HepG2 (cell line): ENCODE results near the gene MBLAC1. TPM values are rescaled to one million over a fixed set of nuclear protein-coding genes. Genes with fewer than 3 reads are reported as not detected.
A peak's percentile ranks its signal among the peaks of the same experiment; 100 is the strongest.

Source experiments
- ADNP ChIP-seq: sonication (generic); formaldehyde crosslinking; IDR thresholded peaks from 2 replicates; pipeline ENCODE4 v1.4.0; 2020; ENCODE audit warnings: missing genetic modification reagents
- ATF7-NPFF ChIP-seq: sonication (generic); formaldehyde crosslinking; IDR thresholded peaks from 2 replicates; pipeline ENCODE4 v1.8.1; 2023; ENCODE audit warnings: mild to moderate bottlenecking, low read depth, missing genetic modification reagents, moderate library complexity
- GATAD2A ChIP-seq: IDR thresholded peaks from 2 replicates; pipeline ENCODE4 v1.6.1; 2016
- ISL2 ChIP-seq: sonication (generic); formaldehyde crosslinking; IDR thresholded peaks from 2 replicates; pipeline ENCODE4 v1.5.0; 2020; ENCODE audit warnings: missing genetic modification reagents
- MAFK ChIP-seq, 2 experiments: IDR thresholded peaks in 1 of 2; conservative IDR thresholded peaks in 1 of 2; 2 replicates each; pipeline ENCODE4 v1.6.1; 2011; ENCODE audit warnings: improper control_type of control experiment in 2 of 2, low read length in 2 of 2
- NR2F2 ChIP-seq: IDR thresholded peaks from 2 replicates; pipeline ENCODE4 v1.6.1; 2012; ENCODE audit warnings: low read depth, inconsistent platforms, borderline replicate concordance
- NRL ChIP-seq: sonication (generic); formaldehyde crosslinking; IDR thresholded peaks from 2 replicates; pipeline ENCODE4 v1.5.0; 2020; ENCODE audit warnings: missing genetic modification reagents, mild to moderate bottlenecking, moderate library complexity, borderline replicate concordance
- POGZ ChIP-seq: sonication (generic); formaldehyde crosslinking; IDR thresholded peaks from 2 replicates; pipeline ENCODE4 v1.4.0; 2020; ENCODE audit warnings: mild to moderate bottlenecking, missing genetic modification reagents
- RARA ChIP-seq: IDR thresholded peaks from 2 replicates; pipeline ENCODE4 v1.6.1; 2016; ENCODE audit warnings: missing genetic modification reagents, missing compliant biosample characterization
- REL ChIP-seq: sonication (generic); formaldehyde crosslinking; conservative IDR thresholded peaks from 2 replicates; pipeline ENCODE4 v1.8.0; 2022; ENCODE audit warnings: mild to moderate bottlenecking, missing genetic modification reagents, moderate library complexity
- SMARCC2 ChIP-seq: fragments of 450-650 bp; IDR thresholded peaks from 2 replicates; pipeline ENCODE4 v1.6.1; 2017; ENCODE audit warnings: antibody characterized with exemption, mild to moderate bottlenecking
- TOE1 ChIP-seq: sonication (generic); formaldehyde crosslinking; IDR thresholded peaks from 2 replicates; pipeline ENCODE4 v1.4.0; 2020; ENCODE audit warnings: mild to moderate bottlenecking, missing genetic modification reagents
- TSC22D2 ChIP-seq: sonication (generic); formaldehyde crosslinking; IDR thresholded peaks from 2 replicates; pipeline ENCODE4 v1.5.1; 2020; ENCODE audit warnings: missing genetic modification reagents, mild to moderate bottlenecking, borderline replicate concordance
- ZBTB38 ChIP-seq: sonication (generic); formaldehyde crosslinking; IDR thresholded peaks from 2 replicates; pipeline ENCODE4 v1.5.1; 2020; ENCODE audit warnings: mild to moderate bottlenecking, missing genetic modification reagents
- ZFYVE20 ChIP-seq: sonication (generic); formaldehyde crosslinking; IDR thresholded peaks from 2 replicates; pipeline ENCODE4 v1.8.0; 2023; ENCODE audit warnings: low read depth, mild to moderate bottlenecking, moderate library complexity, missing genetic modification reagents, borderline replicate concordance
- ZNF205 ChIP-seq: IDR thresholded peaks from 2 replicates; pipeline ENCODE4 v1.6.1; 2018; ENCODE audit warnings: missing biosample characterization, missing genetic modification reagents
- ZNF256 ChIP-seq: sonication (generic); formaldehyde crosslinking; conservative IDR thresholded peaks from 2 replicates; pipeline ENCODE4 v1.4.0; 2020; ENCODE audit warnings: missing genetic modification reagents
- ZNF282 ChIP-seq: fragments of 450-650 bp; IDR thresholded peaks from 2 replicates; pipeline ENCODE4 v1.6.1; 2018; ENCODE audit not compliant: partially characterized antibody
- ZNF33A ChIP-seq: sonication (generic); formaldehyde crosslinking; IDR thresholded peaks from 2 replicates; pipeline ENCODE4 v1.5.1; 2020; ENCODE audit warnings: missing genetic modification reagents, mild to moderate bottlenecking, moderate library complexity, borderline replicate concordance
- ZNF484 ChIP-seq: sonication (generic); formaldehyde crosslinking; IDR thresholded peaks from 2 replicates; pipeline ENCODE4 v1.5.1; 2020; ENCODE audit warnings: mild to moderate bottlenecking, low read depth, missing genetic modification reagents, borderline replicate concordance
- polyA plus RNA-seq, 8 experiments: library from polyadenylated mRNA; depleted of rRNA in 3 of 8; stranded (reverse) in 7 of 8; unstranded in 1 of 8; fragments of >200 nt; fragmentation: Illumina TruSeq in 4 of 8; extraction: Trizol in 4 of 8; gene quantifications; 2 replicates each; pipeline versions ENCODE4 v1.2.1 to v1.2.3, GENCODE V29; 2011 to 2016; ENCODE audit warnings: low read depth in 4 of 8, missing spikeins in 1 of 8, mixed read lengths in 1 of 8; ENCODE audit not compliant: insufficient read depth in 1 of 8
- total RNA-seq, 5 experiments: library from RNA; depleted of rRNA; stranded (reverse); fragments of >200 nt; fragmentation: Illumina TruSeq; extraction: Trizol; gene quantifications; 2 replicates each; pipeline ENCODE4 v1.2.3, GENCODE V29; 2016; ENCODE audit warnings: low read depth in 1 of 5
- TF ChIP-seq, protein P1 (sequence below): sonication (generic); formaldehyde crosslinking; IDR thresholded peaks from 2 replicates; pipeline ENCODE4 v1.4.0; 2020; ENCODE audit warnings: mild to moderate bottlenecking, missing genetic modification reagents
- TF ChIP-seq, protein P2 (sequence below): sonication (generic); formaldehyde crosslinking; IDR thresholded peaks from 2 replicates; pipeline ENCODE4 v1.5.0; 2020; ENCODE audit warnings: missing genetic modification reagents
- TF ChIP-seq, protein P3 (sequence below): sonication (generic); formaldehyde crosslinking; IDR thresholded peaks from 2 replicates; pipeline ENCODE4 v1.4.0; 2020; ENCODE audit warnings: missing genetic modification reagents

Gene MBLAC1
- total and polyA plus RNA-seq, 2 of the 13 experiments (the other 11 are each of a cell fraction or from before 2014, with no cell fraction given) = 0.79 to 2.1 TPM

DNA sequence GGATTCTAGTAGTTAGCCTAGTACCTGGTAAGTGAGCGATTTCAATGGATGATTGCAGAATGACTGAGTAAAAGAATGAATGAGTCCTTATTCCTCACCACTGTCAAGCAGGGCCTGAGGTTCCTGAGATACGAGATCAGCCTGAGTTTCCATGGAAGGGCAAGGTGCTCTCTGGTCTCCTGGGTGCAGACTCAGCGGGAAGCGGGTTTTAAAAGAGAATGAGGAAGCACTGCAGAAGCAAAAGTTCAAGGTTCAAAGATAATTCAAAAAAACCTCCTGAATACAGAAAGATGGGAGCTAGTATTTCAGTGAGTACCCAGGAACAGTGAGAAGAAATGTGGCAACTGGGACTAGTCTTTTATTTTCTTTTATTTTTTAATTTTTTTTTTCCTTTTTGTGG, 49.6 kb upstream of the MBLAC1 start (continued):
- TF ChIP-seq, protein P1, sequence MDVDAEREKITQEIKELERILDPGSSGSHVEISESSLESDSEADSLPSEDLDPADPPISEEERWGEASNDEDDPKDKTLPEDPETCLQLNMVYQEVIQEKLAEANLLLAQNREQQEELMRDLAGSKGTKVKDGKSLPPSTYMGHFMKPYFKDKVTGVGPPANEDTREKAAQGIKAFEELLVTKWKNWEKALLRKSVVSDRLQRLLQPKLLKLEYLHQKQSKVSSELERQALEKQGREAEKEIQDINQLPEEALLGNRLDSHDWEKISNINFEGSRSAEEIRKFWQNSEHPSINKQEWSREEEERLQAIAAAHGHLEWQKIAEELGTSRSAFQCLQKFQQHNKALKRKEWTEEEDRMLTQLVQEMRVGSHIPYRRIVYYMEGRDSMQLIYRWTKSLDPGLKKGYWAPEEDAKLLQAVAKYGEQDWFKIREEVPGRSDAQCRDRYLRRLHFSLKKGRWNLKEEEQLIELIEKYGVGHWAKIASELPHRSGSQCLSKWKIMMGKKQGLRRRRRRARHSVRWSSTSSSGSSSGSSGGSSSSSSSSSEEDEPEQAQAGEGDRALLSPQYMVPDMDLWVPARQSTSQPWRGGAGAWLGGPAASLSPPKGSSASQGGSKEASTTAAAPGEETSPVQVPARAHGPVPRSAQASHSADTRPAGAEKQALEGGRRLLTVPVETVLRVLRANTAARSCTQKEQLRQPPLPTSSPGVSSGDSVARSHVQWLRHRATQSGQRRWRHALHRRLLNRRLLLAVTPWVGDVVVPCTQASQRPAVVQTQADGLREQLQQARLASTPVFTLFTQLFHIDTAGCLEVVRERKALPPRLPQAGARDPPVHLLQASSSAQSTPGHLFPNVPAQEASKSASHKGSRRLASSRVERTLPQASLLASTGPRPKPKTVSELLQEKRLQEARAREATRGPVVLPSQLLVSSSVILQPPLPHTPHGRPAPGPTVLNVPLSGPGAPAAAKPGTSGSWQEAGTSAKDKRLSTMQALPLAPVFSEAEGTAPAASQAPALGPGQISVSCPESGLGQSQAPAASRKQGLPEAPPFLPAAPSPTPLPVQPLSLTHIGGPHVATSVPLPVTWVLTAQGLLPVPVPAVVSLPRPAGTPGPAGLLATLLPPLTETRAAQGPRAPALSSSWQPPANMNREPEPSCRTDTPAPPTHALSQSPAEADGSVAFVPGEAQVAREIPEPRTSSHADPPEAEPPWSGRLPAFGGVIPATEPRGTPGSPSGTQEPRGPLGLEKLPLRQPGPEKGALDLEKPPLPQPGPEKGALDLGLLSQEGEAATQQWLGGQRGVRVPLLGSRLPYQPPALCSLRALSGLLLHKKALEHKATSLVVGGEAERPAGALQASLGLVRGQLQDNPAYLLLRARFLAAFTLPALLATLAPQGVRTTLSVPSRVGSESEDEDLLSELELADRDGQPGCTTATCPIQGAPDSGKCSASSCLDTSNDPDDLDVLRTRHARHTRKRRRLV (CRISPR knock-in tag) = no peak
- no peak for TF ChIP-seq RARA
- no peak for TF ChIP-seq ZNF484
- TF ChIP-seq REL (CRISPR knock-in tag) = no peak
- no peak for TF ChIP-seq NRL (CRISPR knock-in tag)
- 0 out of 2 replicates have a peak, but pooled peaks have one; percentile 24 for TF ChIP-seq ZBTB38 (CRISPR knock-in tag)
- no peak for TF ChIP-seq ZFYVE20 (CRISPR knock-in tag)
- no peak for TF ChIP-seq ATF7-NPFF
- TF ChIP-seq ADNP (CRISPR knock-in tag) = no peak
- no peak for TF ChIP-seq GATAD2A
- TF ChIP-seq SMARCC2 = no peak
- TF ChIP-seq, protein P2, sequence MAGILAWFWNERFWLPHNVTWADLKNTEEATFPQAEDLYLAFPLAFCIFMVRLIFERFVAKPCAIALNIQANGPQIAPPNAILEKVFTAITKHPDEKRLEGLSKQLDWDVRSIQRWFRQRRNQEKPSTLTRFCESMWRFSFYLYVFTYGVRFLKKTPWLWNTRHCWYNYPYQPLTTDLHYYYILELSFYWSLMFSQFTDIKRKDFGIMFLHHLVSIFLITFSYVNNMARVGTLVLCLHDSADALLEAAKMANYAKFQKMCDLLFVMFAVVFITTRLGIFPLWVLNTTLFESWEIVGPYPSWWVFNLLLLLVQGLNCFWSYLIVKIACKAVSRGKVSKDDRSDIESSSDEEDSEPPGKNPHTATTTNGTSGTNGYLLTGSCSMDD (CRISPR knock-in tag) = no peak
- no peak for TF ChIP-seq ISL2 (CRISPR knock-in tag)
- no peak for TF ChIP-seq ZNF256 (CRISPR knock-in tag)
- TF ChIP-seq POGZ (CRISPR knock-in tag) = no peak
- no peak for TF ChIP-seq ZNF205
- TF ChIP-seq, protein P3, sequence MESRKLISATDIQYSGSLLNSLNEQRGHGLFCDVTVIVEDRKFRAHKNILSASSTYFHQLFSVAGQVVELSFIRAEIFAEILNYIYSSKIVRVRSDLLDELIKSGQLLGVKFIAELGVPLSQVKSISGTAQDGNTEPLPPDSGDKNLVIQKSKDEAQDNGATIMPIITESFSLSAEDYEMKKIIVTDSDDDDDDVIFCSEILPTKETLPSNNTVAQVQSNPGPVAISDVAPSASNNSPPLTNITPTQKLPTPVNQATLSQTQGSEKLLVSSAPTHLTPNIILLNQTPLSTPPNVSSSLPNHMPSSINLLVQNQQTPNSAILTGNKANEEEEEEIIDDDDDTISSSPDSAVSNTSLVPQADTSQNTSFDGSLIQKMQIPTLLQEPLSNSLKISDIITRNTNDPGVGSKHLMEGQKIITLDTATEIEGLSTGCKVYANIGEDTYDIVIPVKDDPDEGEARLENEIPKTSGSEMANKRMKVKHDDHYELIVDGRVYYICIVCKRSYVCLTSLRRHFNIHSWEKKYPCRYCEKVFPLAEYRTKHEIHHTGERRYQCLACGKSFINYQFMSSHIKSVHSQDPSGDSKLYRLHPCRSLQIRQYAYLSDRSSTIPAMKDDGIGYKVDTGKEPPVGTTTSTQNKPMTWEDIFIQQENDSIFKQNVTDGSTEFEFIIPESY (CRISPR knock-in tag) = peak; percentile 93
- 0 out of 4 replicates have a peak, but pooled peaks of 1 of the 2 experiments have one; percentile 30 for TF ChIP-seq MAFK (conservative IDR thresholded peaks at IDR 0.05 in 1 of 2, IDR thresholded peaks at IDR 0.05 in 1 of 2; ENCODE audit: low read length in 2 of 2)
- no peak for TF ChIP-seq ZNF33A (CRISPR knock-in tag)
- TF ChIP-seq NR2F2 = no peak
- no peak for TF ChIP-seq ZNF282
- no peak for TF ChIP-seq TOE1 (CRISPR knock-in tag)
- no peak for TF ChIP-seq TSC22D2 (CRISPR knock-in tag)
